ENCODE measurements around the gene EEF2KMT. TPM values are rescaled to one million over a fixed set of nuclear protein-coding genes. Genes with fewer than 3 reads are reported as not detected.
A peak's percentile ranks its signal among the peaks of the same experiment; 100 is the strongest.
"Not testable (repeated sequence)": the region's sequence is repeated elsewhere in the genome, so short reads cannot be mapped to it uniquely, and the experiment has no call there.

The EEF2KMT gene
- 10 to 100 TPM; 23.4 to 25.5 TPM for total RNA-seq

- H3K27me3 Mint-ChIP-seq, H3K36me3 Mint-ChIP-seq, H3K9me3 Mint-ChIP-seq: not testable (repeated sequence)
- peaks cover 18% of the 10 kb centered on the region for H3K4me1 Mint-ChIP-seq
- H3K4me3 Mint-ChIP-seq: peak within 1 kb of the TSS; percentile 87
- H3K27ac Mint-ChIP-seq: peak within 1 kb of the TSS; percentile 91
- peak; percentile 97 for DNase-seq
These were observed at the start of gene EEF2KMT for GRCh38 chr16:5097470-5098220. Gene EEF2KMT, minus strand, starts transcription at chr16:5097795. Its CDS starts 56 bp downstream, at chr16:5097739.

GRCh38 chr16:5144621-5144956 is 47.0 kb upstream of the EEF2KMT start:
- H3K4me3 Mint-ChIP-seq, H3K9me3 Mint-ChIP-seq, H3K36me3 Mint-ChIP-seq, H3K27ac Mint-ChIP-seq, DNase-seq, H3K4me1 Mint-ChIP-seq: not testable (repeated sequence)
- peaks cover 14% of the 10 kb centered on the region for H3K27me3 Mint-ChIP-seq

GRCh38 chr16:5143761-5144620 is 46.4 kb upstream of the EEF2KMT start:
- H3K27ac Mint-ChIP-seq: no peak overlapping the region
- peaks cover 14% of the 10 kb centered on the region for H3K27me3 Mint-ChIP-seq
- H3K36me3 Mint-ChIP-seq: no peaks in the 10 kb centered on the region
- H3K9me3 Mint-ChIP-seq: no peaks in the 10 kb centered on the region
- H3K4me1 Mint-ChIP-seq: no peaks in the 10 kb centered on the region
- no peak overlapping the region for H3K4me3 Mint-ChIP-seq
- DNase-seq: no peak

GRCh38 chr16:5140151-5140550 is 42.6 kb upstream of the EEF2KMT start:
- H3K27me3 Mint-ChIP-seq: peaks cover 22% of the 10 kb centered on the region
- H3K9me3 Mint-ChIP-seq, H3K27ac Mint-ChIP-seq, H3K4me1 Mint-ChIP-seq, H3K36me3 Mint-ChIP-seq, H3K4me3 Mint-ChIP-seq, DNase-seq: not testable (repeated sequence)

GRCh38 chr16:5134739-5135452 is 37.3 kb upstream of the EEF2KMT start:
- DNase-seq, H3K27ac Mint-ChIP-seq, H3K36me3 Mint-ChIP-seq, H3K4me3 Mint-ChIP-seq, H3K9me3 Mint-ChIP-seq, H3K4me1 Mint-ChIP-seq: not testable (repeated sequence)
- peaks cover 39% of the 10 kb centered on the region for H3K27me3 Mint-ChIP-seq

- H3K4me1 Mint-ChIP-seq, H3K27ac Mint-ChIP-seq, H3K4me3 Mint-ChIP-seq, DNase-seq, H3K9me3 Mint-ChIP-seq, H3K36me3 Mint-ChIP-seq: not testable (repeated sequence)
- H3K27me3 Mint-ChIP-seq: peaks cover 36% of the 10 kb centered on the region
These were observed 35.5 kb upstream of the EEF2KMT start for GRCh38 chr16:5132915-5133600.

- not testable (repeated sequence) for H3K4me1 Mint-ChIP-seq, H3K4me3 Mint-ChIP-seq, DNase-seq, H3K9me3 Mint-ChIP-seq, H3K36me3 Mint-ChIP-seq, H3K27ac Mint-ChIP-seq
- peaks cover 35% of the 10 kb centered on the region for H3K27me3 Mint-ChIP-seq
These were observed 33.9 kb upstream of the EEF2KMT start for GRCh38 chr16:5131467-5132004.

- H3K27me3 Mint-ChIP-seq: peaks cover 42% of the 10 kb centered on the region
- not testable (repeated sequence) for H3K9me3 Mint-ChIP-seq, H3K27ac Mint-ChIP-seq, H3K4me3 Mint-ChIP-seq, H3K36me3 Mint-ChIP-seq
- peak; percentile 43 for DNase-seq
- H3K4me1 Mint-ChIP-seq: peaks cover 19% of the 10 kb centered on the region
These were observed 19.9 kb upstream of the EEF2KMT start for GRCh38 chr16:5117300-5118087.

GRCh38 chr16:5116780-5117295 is 19.2 kb upstream of the EEF2KMT start:
- not testable (repeated sequence) for H3K9me3 Mint-ChIP-seq, DNase-seq, H3K36me3 Mint-ChIP-seq, H3K4me3 Mint-ChIP-seq, H3K27ac Mint-ChIP-seq
- peaks cover 36% of the 10 kb centered on the region for H3K27me3 Mint-ChIP-seq
- H3K4me1 Mint-ChIP-seq: peaks cover 19% of the 10 kb centered on the region

GRCh38 chr16:5110933-5111332 is 13.3 kb upstream of the EEF2KMT start:
- H3K9me3 Mint-ChIP-seq, H3K27ac Mint-ChIP-seq, H3K4me1 Mint-ChIP-seq, H3K36me3 Mint-ChIP-seq, H3K27me3 Mint-ChIP-seq, DNase-seq, H3K4me3 Mint-ChIP-seq: not testable (repeated sequence)

GRCh38 chr16:5108505-5109158 is 11.0 kb upstream of the EEF2KMT start:
- H3K36me3 Mint-ChIP-seq: no peaks in the 10 kb centered on the region
- no peak overlapping the region for H3K4me3 Mint-ChIP-seq
- no peaks in the 10 kb centered on the region for H3K9me3 Mint-ChIP-seq
- H3K4me1 Mint-ChIP-seq: no peaks in the 10 kb centered on the region
- peaks cover 9% of the 10 kb centered on the region for H3K27me3 Mint-ChIP-seq
- H3K27ac Mint-ChIP-seq: no peak overlapping the region
- no peak for DNase-seq

- H3K9me3 Mint-ChIP-seq, H3K4me3 Mint-ChIP-seq, H3K4me1 Mint-ChIP-seq, H3K27me3 Mint-ChIP-seq, H3K36me3 Mint-ChIP-seq, H3K27ac Mint-ChIP-seq, DNase-seq: not testable (repeated sequence)
These were observed 7.4 kb upstream of the EEF2KMT start for GRCh38 chr16:5105039-5105438.

- not testable (repeated sequence) for H3K4me3 Mint-ChIP-seq, H3K27ac Mint-ChIP-seq
These were observed 5.9 kb upstream of the EEF2KMT start for GRCh38 chr16:5103296-5104032.

More at GRCh38 chr16:5103296-5104032, 5.9 kb upstream of the EEF2KMT start:
- not testable (repeated sequence) for H3K4me1 Mint-ChIP-seq, H3K36me3 Mint-ChIP-seq, H3K9me3 Mint-ChIP-seq, H3K27me3 Mint-ChIP-seq, DNase-seq
